ENCODE results near the gene MYO1D.
"Not testable (repeated sequence)": the region's sequence is repeated elsewhere in the genome, so short reads cannot be mapped to it uniquely, and the experiment has no call there.

The MYO1D gene

DNA sequence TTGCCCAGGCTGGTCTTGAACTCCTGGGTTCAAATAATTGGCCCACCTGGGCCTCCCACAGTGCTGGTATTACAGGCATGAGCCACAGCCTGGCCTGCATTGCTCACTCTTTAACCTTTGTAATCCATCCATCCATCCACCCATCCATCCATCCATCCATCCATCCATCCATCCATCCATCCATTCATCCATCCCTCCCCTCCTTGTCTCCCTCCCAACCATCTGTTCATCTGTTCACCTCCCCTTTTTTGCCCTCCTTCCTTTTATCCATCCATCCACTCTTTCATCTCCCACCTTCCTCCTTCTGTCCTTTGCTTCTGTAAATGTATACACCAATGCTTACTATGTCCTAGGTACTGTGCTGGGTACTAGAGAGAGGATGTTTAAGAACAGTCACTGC is 324.6 kb downstream of the MYO1D start:
- H3K27ac Mint-ChIP-seq, result no peak overlapping the region
- ATAC-seq (no peak), DNase-seq (no peak)
- no peaks in the 10 kb centered on the region for H3K27me3 Mint-ChIP-seq
- no peak overlapping the region for H3K4me3 Mint-ChIP-seq
- H3K9me3 Mint-ChIP-seq, result no peaks in the 10 kb centered on the region
- H3K4me1 Mint-ChIP-seq, result peaks cover 50% of the 10 kb centered on the region

DNA sequence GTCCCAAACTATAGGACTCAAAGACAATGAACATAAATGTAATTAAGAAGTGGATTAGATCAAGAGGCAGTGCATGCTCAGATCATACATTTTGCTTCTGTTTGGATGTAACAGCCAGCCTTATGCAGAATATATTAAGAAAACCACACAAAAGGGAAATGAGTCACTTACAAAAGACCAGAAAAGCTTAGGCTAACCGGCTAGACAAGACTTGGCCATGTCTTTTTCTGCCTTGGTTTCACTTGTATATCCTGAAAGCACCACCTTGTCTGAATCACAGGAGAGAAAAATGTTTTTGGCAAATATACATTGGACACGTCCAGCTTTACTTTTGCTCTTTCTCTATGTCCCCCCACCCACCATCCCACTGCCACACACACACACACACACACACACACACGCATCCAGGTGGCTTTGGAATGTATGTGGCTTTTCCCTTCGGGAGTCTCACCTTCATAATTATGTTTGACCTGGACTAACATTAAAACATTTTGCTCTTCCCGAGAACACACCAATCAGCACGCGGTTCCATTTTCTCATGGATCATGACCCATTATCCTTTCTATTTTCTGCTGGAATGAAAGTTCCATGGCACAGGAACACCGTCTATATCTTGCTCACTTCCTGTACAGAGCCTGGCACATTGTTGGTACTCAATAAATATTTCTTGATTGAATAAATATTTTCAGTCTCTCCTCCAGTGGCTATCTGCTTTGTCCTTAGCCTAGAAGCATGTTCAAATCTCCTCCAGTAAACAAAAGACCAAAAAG is 325.6 kb downstream of the MYO1D start:
- Mint-ChIP-seq H3K27ac (peak overlapping the region; percentile 27 to 54), H3K4me3 (peak overlapping the region in 1 of 2 donors; percentile 49), H3K27me3 (no peaks in the 10 kb centered on the region)

DNA sequence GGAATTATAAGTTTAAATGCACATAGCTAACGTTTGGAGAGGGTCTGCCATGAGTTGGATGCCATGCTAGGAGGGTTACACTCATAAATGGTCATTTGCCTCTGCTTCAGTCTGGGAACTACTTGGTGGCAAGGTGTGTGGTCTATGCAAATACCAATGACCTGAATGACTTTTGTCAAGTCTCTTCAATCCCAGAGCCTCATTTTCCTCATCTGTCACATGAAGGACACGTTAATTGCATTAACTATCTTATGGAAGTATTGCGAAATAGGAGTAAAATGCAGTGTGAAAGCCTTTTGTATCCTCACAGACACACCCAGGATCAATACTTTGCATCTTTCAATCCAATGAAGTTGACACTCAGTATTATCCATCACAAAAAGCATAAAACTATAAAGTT is 327.4 kb downstream of the MYO1D start:
- H3K27ac Mint-ChIP-seq, result no peak overlapping the region
- no peak for ATAC-seq
- H3K27me3 Mint-ChIP-seq, result no peaks in the 10 kb centered on the region
- H3K4me3 Mint-ChIP-seq, result no peak overlapping the region
- DNase-seq, result no peak
- H3K9me3 Mint-ChIP-seq, result no peaks in the 10 kb centered on the region
- peaks cover 38% of the 10 kb centered on the region for H3K4me1 Mint-ChIP-seq

More for the DNA sequence above, 325.6 kb downstream of the MYO1D start:
- ATAC-seq, result peak; percentile 98
- DNase-seq, result peak; percentile 22 to 38
- peaks cover 49% of the 10 kb centered on the region for H3K4me1 Mint-ChIP-seq
- no peaks in the 10 kb centered on the region for H3K9me3 Mint-ChIP-seq

- Mint-ChIP-seq H3K27me3 (no peaks in the 10 kb centered on the region), H3K27ac (no peak overlapping the region), H3K4me1 (peaks cover 13% of the 10 kb centered on the region), H3K4me3 (no peak overlapping the region), H3K9me3 (no peaks in the 10 kb centered on the region)
- no peak for ATAC-seq
- DNase-seq, result no peak
Measured at GRCh38 chr17:32546031-32546444, 330.9 kb downstream of the MYO1D start.

GRCh38 chr17:32542186-32542585 is 334.7 kb downstream of the MYO1D start:
- Mint-ChIP-seq H3K4me1 (peaks cover 6% of the 10 kb centered on the region), H3K27ac (no peak overlapping the region), H3K9me3 (peaks cover 0 to 4% of the 10 kb centered on the region in 2 donors), H3K4me3 (no peak overlapping the region), H3K27me3 (no peaks in the 10 kb centered on the region)
- ATAC-seq (no peak), DNase-seq (no peak)

DNA sequence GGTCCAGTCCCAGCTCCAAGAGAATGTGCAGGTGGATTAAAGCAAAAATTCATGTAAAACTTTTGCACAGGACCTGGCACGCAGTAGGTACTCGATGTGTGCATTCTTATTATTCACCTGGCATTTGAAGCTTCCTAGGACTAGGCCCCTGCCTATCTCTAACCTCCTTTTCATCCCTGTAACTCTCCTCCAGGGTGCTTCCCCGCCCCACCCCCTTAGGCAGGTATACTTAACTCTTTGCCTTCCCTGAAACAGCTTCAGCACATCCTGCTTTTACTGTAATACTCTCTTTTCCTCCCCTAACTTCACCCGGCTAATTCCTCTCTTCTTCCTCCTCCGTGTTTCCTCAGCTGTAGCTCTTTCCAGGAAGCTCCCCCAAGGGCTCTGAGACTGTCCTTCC is 335.3 kb downstream of the MYO1D start:
- ATAC-seq (no peak), DNase-seq (no peak)
- H3K27me3 Mint-ChIP-seq, result no peaks in the 10 kb centered on the region
- peaks cover 6% of the 10 kb centered on the region for H3K4me1 Mint-ChIP-seq
- peaks cover 0 to 4% of the 10 kb centered on the region in 2 donors for H3K9me3 Mint-ChIP-seq
- H3K4me3 Mint-ChIP-seq, result no peak overlapping the region
- no peak overlapping the region for H3K27ac Mint-ChIP-seq

GRCh38 chr17:32536736-32537643 is 339.9 kb downstream of the MYO1D start:
- Mint-ChIP-seq H3K9me3 (peaks cover 0 to 8% of the 10 kb centered on the region in 2 donors), H3K4me1 (peaks cover 13% of the 10 kb centered on the region), H3K27ac (peak overlapping the region in 1 of 2 donors; percentile 57), H3K27me3 (no peaks in the 10 kb centered on the region), H3K4me3 (no peak overlapping the region)
- ATAC-seq (no peak), DNase-seq (no peak)

GRCh38 chr17:32533296-32533695 is 343.6 kb downstream of the MYO1D start:
- no peak overlapping the region for H3K27ac Mint-ChIP-seq

GRCh38 chr17:32529604-32530003 is 347.3 kb downstream of the MYO1D start:
- no peak for ATAC-seq
- H3K27ac Mint-ChIP-seq, result no peak overlapping the region
- no peaks in the 10 kb centered on the region for H3K27me3 Mint-ChIP-seq
- H3K9me3 Mint-ChIP-seq, result peaks cover 0 to 4% of the 10 kb centered on the region in 2 donors
- H3K4me1 Mint-ChIP-seq, result peaks cover 60% of the 10 kb centered on the region
- no peak for DNase-seq
- H3K4me3 Mint-ChIP-seq, result no peak overlapping the region

More at GRCh38 chr17:32533296-32533695, 343.6 kb downstream of the MYO1D start:
- Mint-ChIP-seq H3K4me3 (no peak overlapping the region), H3K4me1 (peaks cover 30% of the 10 kb centered on the region), H3K9me3 (peaks cover 0 to 8% of the 10 kb centered on the region in 2 donors), H3K27me3 (no peaks in the 10 kb centered on the region)
- ATAC-seq (no peak), DNase-seq (no peak)

GRCh38 chr17:32528825-32529224 is 348.1 kb downstream of the MYO1D start:
- DNase-seq (no peak), ATAC-seq (no peak)
- Mint-ChIP-seq H3K4me3 (peak overlapping the region in 1 of 2 donors; percentile 18), H3K4me1 (peaks cover 68% of the 10 kb centered on the region), H3K27me3 (no peaks in the 10 kb centered on the region), H3K9me3 (peaks cover 0 to 4% of the 10 kb centered on the region in 2 donors), H3K27ac (peak overlapping the region in 1 of 2 donors; percentile 38)

GRCh38 chr17:32527146-32527545 is 349.8 kb downstream of the MYO1D start:
- Mint-ChIP-seq H3K27ac (peak overlapping the region in 1 of 2 donors; percentile 36), H3K27me3 (no peaks in the 10 kb centered on the region), H3K4me1 (peaks cover 76% of the 10 kb centered on the region), H3K9me3 (no peaks in the 10 kb centered on the region), H3K4me3 (no peak overlapping the region)
- ATAC-seq, result no peak
- no peak for DNase-seq

- H3K4me3 Mint-ChIP-seq, result peak overlapping the region in 1 of 2 donors; percentile 30
- ATAC-seq, result no peak
Measured at GRCh38 chr17:32525122-32525521, 351.8 kb downstream of the MYO1D start.

GRCh38 chr17:32524553-32524880 is 352.4 kb downstream of the MYO1D start:
- Mint-ChIP-seq H3K4me3 (peak overlapping the region in 1 of 2 donors; percentile 61), H3K27ac (peak overlapping the region in 1 of 2 donors; percentile 91), H3K4me1 (peaks cover 93% of the 10 kb centered on the region)
- H3K27me3 Mint-ChIP-seq, ATAC-seq, H3K9me3 Mint-ChIP-seq, DNase-seq: not testable (repeated sequence)

More at GRCh38 chr17:32525122-32525521, 351.8 kb downstream of the MYO1D start:
- Mint-ChIP-seq H3K27me3 (no peaks in the 10 kb centered on the region), H3K27ac (peak overlapping the region in 1 of 2 donors; percentile 33), H3K4me1 (peaks cover 89% of the 10 kb centered on the region), H3K9me3 (no peaks in the 10 kb centered on the region)
- DNase-seq, result no peak

DNA sequence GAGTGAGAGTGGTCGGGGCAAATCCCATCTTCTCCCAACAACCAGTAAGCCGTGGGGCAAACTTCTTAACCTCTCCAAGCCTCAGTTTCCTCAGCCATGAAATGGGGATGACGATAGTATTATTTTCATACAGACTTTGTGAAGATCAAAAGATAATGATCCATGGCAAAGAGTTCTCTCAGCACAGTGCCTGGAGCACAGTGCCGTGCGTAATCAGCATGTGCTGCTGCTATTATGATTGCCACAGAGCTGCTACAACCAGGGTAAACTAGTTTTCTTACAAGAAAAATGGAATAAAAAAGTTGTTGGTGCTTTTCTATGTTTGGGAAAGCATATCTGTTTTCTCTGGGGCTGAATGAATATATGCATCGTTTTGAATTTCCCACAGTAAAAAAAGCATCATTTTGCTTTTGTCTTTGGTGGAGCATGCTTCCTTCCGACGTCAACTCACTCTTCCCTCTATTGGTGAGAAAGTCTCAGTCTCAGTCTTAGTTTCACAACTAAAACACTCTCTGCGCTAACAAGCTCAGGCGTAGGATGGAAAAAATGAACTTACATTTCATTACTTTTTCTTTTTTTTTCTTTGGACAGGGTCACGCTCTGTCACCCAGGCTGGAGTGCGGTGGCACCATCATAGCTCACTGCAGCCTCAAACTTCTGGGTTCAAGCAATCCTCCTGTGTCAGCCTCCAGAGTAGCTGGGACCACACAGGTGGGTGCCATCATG is 352.9 kb downstream of the MYO1D start:
- no peaks in the 10 kb centered on the region for H3K27me3 Mint-ChIP-seq
- H3K4me3 Mint-ChIP-seq, result peak overlapping the region; percentile 61 to 79
- DNase-seq, result peak; percentile 31 to 55
- H3K9me3 Mint-ChIP-seq, result no peaks in the 10 kb centered on the region
- peak; percentile 61 for ATAC-seq
- H3K4me1 Mint-ChIP-seq, result peaks cover 93% of the 10 kb centered on the region
- H3K27ac Mint-ChIP-seq, result peak overlapping the region; percentile 91 to 97

- H3K4me1 Mint-ChIP-seq, result peaks cover 93% of the 10 kb centered on the region
- H3K27ac Mint-ChIP-seq, result peak overlapping the region; percentile 91 to 97
- no peaks in the 10 kb centered on the region for H3K9me3 Mint-ChIP-seq
- ATAC-seq, result peak; percentile 64
- peak; percentile 70 to 78 for DNase-seq
- peak overlapping the region; percentile 61 to 79 for H3K4me3 Mint-ChIP-seq
- H3K27me3 Mint-ChIP-seq, result no peaks in the 10 kb centered on the region
Measured at GRCh38 chr17:32523017-32523680, 353.8 kb downstream of the MYO1D start.
